Endothelial cell of umbilical vein (primary cell): Measurements from ENCODE around the gene ANKRD44. TPM values are rescaled to one million over a fixed set of nuclear protein-coding genes. Genes with fewer than 3 reads are reported as not detected.

ENCODE experiments used
- BruUV-seq: library from RNA; stranded (reverse); fragments of 400-500 nt; replicated peaks from 2 replicates; lab custom pipeline; 2021; lab: Mats Ljungman, UMichigan
- CTCF ChIA-PET: fragments of 300-600, 350-600 bp; sonication (Branson Sonifier 250); formaldehyde crosslinking; loops from one replicate; lab custom pipeline; 2021; ENCODE audit warnings: antibody characterized with exemption, inconsistent platforms; lab: Charles Lee
- POLR2A ChIA-PET: fragments of 300-600, 350-600 bp; sonication (Branson Sonifier 250); formaldehyde crosslinking; loops from one replicate; lab custom pipeline; 2021; ENCODE audit warnings: antibody characterized with exemption, inconsistent platforms; lab: Charles Lee
- DNase-seq: peaks from one replicate; pipeline ENCODE4 v3.0.0-alpha.2; 2011; ENCODE audit warnings: low read depth, low spot score
- FAIRE-seq: peaks from 2 replicates; lab custom pipeline; 2011; peaks lifted over from hg19 to GRCh38; lab: Jason Lieb, UNC
- H2AFZ ChIP-seq: 2 replicates; pipeline ENCODE4 v1.6.0; 2012; ENCODE audit warnings: low read depth, low read length, control low read depth, inconsistent platforms
- H3K27ac ChIP-seq: 2 replicates; pipeline ENCODE4 v1.5.1; 2011; ENCODE audit warnings: low read depth, mild to moderate bottlenecking, control low read depth, low read length, moderate library complexity; ENCODE audit not compliant: insufficient read depth
- H3K27me3 ChIP-seq, 2 experiments: 2 replicates each; pipeline versions ENCODE4 v1.6.0 to v1.6.1; 2011; ENCODE audit warnings: low read length in 2 of 2, mixed read lengths in 1 of 2; ENCODE audit not compliant: control insufficient read depth in 2 of 2, insufficient read depth in 2 of 2
- H3K36me3 ChIP-seq, 2 experiments: 2 replicates in 1 of 2; 3 replicates in 1 of 2; pipeline ENCODE4 v1.5.1; 2011; ENCODE audit warnings: low read length in 2 of 2, mild to moderate bottlenecking in 1 of 2, moderate library complexity in 1 of 2; ENCODE audit not compliant: control insufficient read depth in 2 of 2, insufficient read depth in 2 of 2; ENCODE audit errors: extremely low read depth in 1 of 2
- H3K4me1 ChIP-seq: 3 replicates; pipeline ENCODE4 v1.5.1; 2011; ENCODE audit warnings: mild to moderate bottlenecking, low read length; ENCODE audit not compliant: control insufficient read depth, insufficient read depth; ENCODE audit errors: extremely low read depth
- H3K4me2 ChIP-seq: 2 replicates; pipeline ENCODE4 v1.6.1; 2011; ENCODE audit warnings: low read length, control low read depth, mixed read lengths; ENCODE audit not compliant: insufficient read depth
- H3K4me3 ChIP-seq, 3 experiments: fragments of 200-600 bp in 1 of 3; sonication (generic), shearing (Covaris generic) in 1 of 3; replicated peaks in 1 of 3; 2 replicates each; pipeline ENCODE4 v1.5.1; 2011 to 2016; ENCODE audit warnings: control low read depth in 3 of 3, low read length in 3 of 3, mild to moderate bottlenecking in 2 of 3, inconsistent platforms in 1 of 3, low read depth in 1 of 3, moderate library complexity in 1 of 3; ENCODE audit not compliant: insufficient read depth in 1 of 3
- H3K79me2 ChIP-seq: 2 replicates; pipeline ENCODE4 v1.6.0; 2012; ENCODE audit warnings: low read length, inconsistent platforms; ENCODE audit not compliant: control insufficient read depth, insufficient read depth
- H3K9ac ChIP-seq: replicated peaks from 2 replicates; pipeline ENCODE3; 2011; ENCODE audit warnings: low read length, control low read depth; ENCODE audit not compliant: insufficient read depth; ENCODE audit errors: extremely low read depth
- H3K9me1 ChIP-seq: replicated peaks from 3 replicates; pipeline ENCODE4 v1.6.0; 2011; ENCODE audit warnings: mild to moderate bottlenecking, low read length; ENCODE audit not compliant: control insufficient read depth, insufficient read depth; ENCODE audit errors: extremely low read depth
- H3K9me3 ChIP-seq: replicated peaks from 2 replicates; pipeline ENCODE4 v1.5.1; 2012; ENCODE audit warnings: low read length, inconsistent platforms; ENCODE audit not compliant: control insufficient read depth, insufficient read depth
- H4K20me1 ChIP-seq: replicated peaks from 2 replicates; pipeline ENCODE3; 2011; ENCODE audit warnings: mild to moderate bottlenecking, low read length; ENCODE audit not compliant: control insufficient read depth, insufficient read depth; ENCODE audit errors: extremely low read depth
- CTCF ChIP-seq, 2 donors: IDR thresholded peaks; 1 replicate in 1 of 2; 2 replicates in 1 of 2; pipeline ENCODE4 v1.5.1; 2011; ENCODE audit warnings: low read length in 2 of 2, mild to moderate bottlenecking in 2 of 2, moderate library complexity in 2 of 2, control low read depth in 1 of 2, inconsistent platforms in 1 of 2, low read depth in 1 of 2; ENCODE audit not compliant: insufficient read depth in 1 of 2; ENCODE audit errors: extremely low read depth in 1 of 2
- EZH2 ChIP-seq: IDR thresholded peaks from 2 replicates; pipeline ENCODE4 v1.6.1; 2012; ENCODE audit warnings: borderline replicate concordance, low read depth, mild to moderate bottlenecking, moderate library complexity, low read length, inconsistent platforms; ENCODE audit not compliant: severe bottlenecking
- FOS ChIP-seq: IDR thresholded peaks from 2 replicates; pipeline ENCODE4 v1.6.1; 2011; ENCODE audit warnings: mild to moderate bottlenecking, low read length, moderate library complexity, borderline replicate concordance; ENCODE audit not compliant: insufficient read depth
- GATA2 ChIP-seq: IDR thresholded peaks from 2 replicates; pipeline ENCODE4 v1.7.0; 2011; ENCODE audit warnings: low read depth, mild to moderate bottlenecking, moderate library complexity, mixed read lengths, low read length; ENCODE audit not compliant: insufficient read length, insufficient read depth
- JUN ChIP-seq: IDR thresholded peaks from 2 replicates; pipeline ENCODE4 v1.6.1; 2011; ENCODE audit warnings: borderline replicate concordance, low read depth; ENCODE audit not compliant: insufficient read length, insufficient read depth
- MYC ChIP-seq: IDR thresholded peaks from one replicate; pipeline ENCODE4 v1.6.1; 2011; ENCODE audit warnings: mild to moderate bottlenecking, low read depth, low read length
- POLR2A ChIP-seq: IDR thresholded peaks from 2 replicates; pipeline ENCODE4 v1.6.1; 2012; ENCODE audit warnings: low read depth, mild to moderate bottlenecking, control low read depth, low read length
- POLR2AphosphoS5 ChIP-seq: IDR thresholded peaks from 2 replicates; pipeline ENCODE4 v1.6.1; 2012; ENCODE audit warnings: low read depth, mild to moderate bottlenecking, control low read depth, low read length, moderate library complexity; ENCODE audit not compliant: insufficient read depth
- dilution Hi-C: fragments of 300-500 bp; cut with MboI; formaldehyde crosslinking; loops from one replicate; pipeline ENCODE4 v1.15.0; 2019; ENCODE audit warnings: low sequenced_read_pairs; ENCODE audit not compliant: extremely low pct_ligation_motif_present
- intact Hi-C: fragments of 100-400 bp; cut with micrococcal nuclease; formaldehyde crosslinking; loops from one replicate; pipeline ENCODE4 v1.10.0; 2022
- polyA plus RNA-seq, 4 experiments: library from polyadenylated mRNA; depleted of rRNA in 3 of 4; stranded (reverse) in 3 of 4; unstranded in 1 of 4; fragments of >200 nt; gene quantifications; 2 replicates each; pipeline versions ENCODE4 v1.2.1 to v1.2.3, GENCODE V29; 2011 to 2012; ENCODE audit warnings: missing spikeins in 1 of 4
- total RNA-seq: library from RNA; stranded (reverse); gene quantifications from 2 replicates; pipeline ENCODE4 v1.2.3, GENCODE V29; 2021
- TF ChIP-seq, protein P1 (sequence below): IDR thresholded peaks from 2 replicates; pipeline ENCODE4 v1.6.1; 2011; ENCODE audit not compliant: insufficient read depth, insufficient read length

ANKRD44 gene
- total and polyA plus RNA-seq, 2 donors (not counting 3 experiments of a cell fraction or from before 2014, with no cell fraction given): 3.4 to 6.1 TPM

GRCh38 chr2:197161774-197162173, 148.8 kb downstream of the ANKRD44 start:
- no TSS peak for BruUV-seq
- CTCF ChIA-PET: interaction anchor here (1.1 to 1.6 kb wide), 3 partner anchors 10 to 48 kb away, joined by 4 to 7 read pairs (median 5); no protein-coding TSS in a partner anchor

DNA sequence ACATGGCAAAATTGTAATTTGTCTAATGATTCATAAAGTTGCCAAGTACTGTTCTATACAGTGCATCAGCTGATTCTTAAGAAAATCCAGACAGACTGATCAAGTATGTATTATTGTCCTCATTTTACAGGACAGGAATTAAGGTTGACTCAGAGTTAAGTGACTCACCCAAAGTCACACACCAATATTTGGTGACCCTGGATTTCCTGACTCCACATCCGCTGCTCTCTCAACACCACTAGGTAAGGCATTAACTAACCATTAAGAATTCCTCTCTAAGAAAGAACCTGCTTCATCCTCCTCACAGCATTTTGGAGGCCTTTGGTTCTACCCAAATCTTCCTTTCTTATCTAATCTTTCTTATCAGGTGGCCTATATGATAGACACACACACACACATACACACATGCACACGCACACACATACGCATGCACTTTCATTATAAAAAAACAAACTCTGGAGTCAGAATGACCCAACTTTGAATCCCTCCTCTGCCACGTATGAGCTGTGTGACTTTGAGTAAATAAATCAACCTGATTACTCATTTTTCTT, 150.8 kb downstream of the ANKRD44 start:
- no TSS peak for BruUV-seq
- dilution Hi-C loops (no loop called here), intact Hi-C loops (loop anchor here (1.0 to 5.0 kb wide), 4 partner anchors 21 to 232 kb away; partner anchors contain the start of gene PGAP1)
- peak overlapping the region; percentile 49 for H2AFZ ChIP-seq
- peak overlapping the region; percentile 96 for H3K4me2 ChIP-seq
- DNase-seq: peak; percentile 95
- ChIA-PET POLR2A (no interaction called here), CTCF (interaction anchor here (0.6 to 3.0 kb wide), 10 partner anchors 8 to 148 kb away, joined by 3 to 36 read pairs (median 7); no protein-coding TSS in a partner anchor)
- H3K36me3 ChIP-seq: no peaks in the 10 kb centered on the region
- peak overlapping the region; percentile 82 for H3K9ac ChIP-seq
- no peaks in the 10 kb centered on the region for H3K79me2 ChIP-seq
- H4K20me1 ChIP-seq: no peaks in the 10 kb centered on the region
- H3K9me1 ChIP-seq: no peaks in the 10 kb centered on the region
- H3K9me3 ChIP-seq: no peaks in the 10 kb centered on the region
- TF ChIP-seq JUN: peak; percentile 99
- TF ChIP-seq EZH2: no peak
- peak; percentile 87 for TF ChIP-seq POLR2AphosphoS5
- TF ChIP-seq CTCF (IDR thresholded peaks at IDR 0.05; ENCODE audit: extremely low read depth in 1 of 2, insufficient read depth in 1 of 2, low read depth in 1 of 2, low read length in 2 of 2): no peak
- TF ChIP-seq FOS: peak; percentile 98
- TF ChIP-seq, protein P1, sequence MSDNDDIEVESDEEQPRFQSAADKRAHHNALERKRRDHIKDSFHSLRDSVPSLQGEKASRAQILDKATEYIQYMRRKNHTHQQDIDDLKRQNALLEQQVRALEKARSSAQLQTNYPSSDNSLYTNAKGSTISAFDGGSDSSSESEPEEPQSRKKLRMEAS: no peak
- no peak for TF ChIP-seq MYC
- TF ChIP-seq POLR2A: no peak
- TF ChIP-seq GATA2: peak; percentile 84
- no peaks in the 10 kb centered on the region for H3K27me3 ChIP-seq
- peak overlapping the region in 1 of 3 experiments; percentile 48 for H3K4me3 ChIP-seq
- FAIRE-seq: peak; percentile 95
- peak overlapping the region; percentile 95 for H3K27ac ChIP-seq
- peaks cover 47% of the 10 kb centered on the region for H3K4me1 ChIP-seq

More at GRCh38 chr2:197161774-197162173, 148.8 kb downstream of the ANKRD44 start:
- Histone ChIP-seq H3K9me3 (no peaks in the 10 kb centered on the region), H3K9ac (no peak overlapping the region), H2AFZ (peak overlapping the region; percentile 37), H3K9me1 (no peaks in the 10 kb centered on the region), H3K27me3 (no peaks in the 10 kb centered on the region), H3K4me1 (peaks cover 47% of the 10 kb centered on the region), H3K79me2 (no peaks in the 10 kb centered on the region), H3K27ac (no peak overlapping the region), H3K4me2 (peak overlapping the region; percentile 32), H3K4me3 (no peak overlapping the region), H4K20me1 (no peaks in the 10 kb centered on the region), H3K36me3 (no peaks in the 10 kb centered on the region)
- DNase-seq: no peak
- FAIRE-seq: peak; percentile 64
- intact Hi-C loops: no loop called here
- TF ChIP-seq GATA2: peak; percentile 76
- TF ChIP-seq JUN: no peak
- POLR2A ChIA-PET: no interaction called here
- dilution Hi-C loops: no loop called here
